HG03159 (cell line): ENCODE results near the gene VWA5B1.

Experiments used
- ATAC-seq: cut with Tn5 transposase; IDR thresholded peaks from one replicate; pipeline ENCODE4 v1.9.1; 2021; ENCODE audit warnings: mild to moderate bottlenecking, moderate library complexity; ENCODE audit not compliant: unreplicated experiment

VWA5B1 gene

DNA sequence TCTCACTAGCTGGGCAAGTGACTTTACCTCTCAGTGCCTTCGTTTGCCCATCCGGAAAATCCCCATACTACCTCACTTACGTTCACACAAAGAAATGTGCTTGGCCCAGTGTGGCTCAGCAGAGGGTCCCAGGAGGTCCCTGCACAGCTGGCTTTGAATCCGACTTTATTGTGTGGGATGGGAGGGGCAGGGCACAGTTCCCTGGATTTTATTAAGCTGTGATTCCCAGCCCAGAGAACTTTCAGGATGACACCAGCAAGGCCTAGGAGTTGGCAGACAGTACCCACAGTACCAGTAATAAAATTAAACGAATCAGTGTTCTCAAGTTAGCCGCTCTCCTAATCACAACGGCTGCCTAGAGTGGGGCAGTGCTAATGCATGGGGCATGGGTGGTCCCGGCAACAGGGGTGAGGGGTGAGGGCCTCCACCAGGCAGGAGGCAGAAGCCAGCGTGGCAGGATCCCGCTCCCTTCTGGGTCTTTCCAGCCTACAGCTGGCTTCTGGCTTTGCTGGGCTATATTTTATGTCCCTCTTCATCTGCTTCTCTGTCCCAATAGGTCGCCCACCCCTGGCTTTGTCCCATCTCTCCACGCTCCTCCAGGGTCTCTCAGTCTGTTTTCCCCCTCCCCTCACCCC is 74.9 kb downstream of the VWA5B1 start:
- no peak for ATAC-seq

DNA sequence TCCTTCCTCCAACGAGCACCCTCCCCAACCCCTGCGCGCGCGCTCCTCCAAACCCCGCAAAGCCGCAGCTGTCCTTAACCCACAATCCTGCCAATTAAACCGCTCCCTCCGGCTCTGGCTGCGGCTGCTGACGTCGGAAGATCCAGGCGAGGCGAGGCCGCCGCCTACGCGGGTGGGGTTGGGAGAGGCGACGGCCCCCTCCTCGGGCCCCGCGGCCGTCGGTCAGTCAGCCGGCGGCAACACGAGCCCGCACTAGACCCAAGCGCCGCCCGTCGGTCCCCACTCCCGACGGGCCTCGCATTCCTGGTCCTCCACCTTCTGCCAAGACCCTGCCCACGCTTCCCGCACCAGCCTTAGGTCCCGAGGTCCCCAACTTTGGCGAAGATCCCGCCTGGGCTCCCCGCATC is 75.4 kb downstream of the VWA5B1 start:
- no peak for ATAC-seq

DNA sequence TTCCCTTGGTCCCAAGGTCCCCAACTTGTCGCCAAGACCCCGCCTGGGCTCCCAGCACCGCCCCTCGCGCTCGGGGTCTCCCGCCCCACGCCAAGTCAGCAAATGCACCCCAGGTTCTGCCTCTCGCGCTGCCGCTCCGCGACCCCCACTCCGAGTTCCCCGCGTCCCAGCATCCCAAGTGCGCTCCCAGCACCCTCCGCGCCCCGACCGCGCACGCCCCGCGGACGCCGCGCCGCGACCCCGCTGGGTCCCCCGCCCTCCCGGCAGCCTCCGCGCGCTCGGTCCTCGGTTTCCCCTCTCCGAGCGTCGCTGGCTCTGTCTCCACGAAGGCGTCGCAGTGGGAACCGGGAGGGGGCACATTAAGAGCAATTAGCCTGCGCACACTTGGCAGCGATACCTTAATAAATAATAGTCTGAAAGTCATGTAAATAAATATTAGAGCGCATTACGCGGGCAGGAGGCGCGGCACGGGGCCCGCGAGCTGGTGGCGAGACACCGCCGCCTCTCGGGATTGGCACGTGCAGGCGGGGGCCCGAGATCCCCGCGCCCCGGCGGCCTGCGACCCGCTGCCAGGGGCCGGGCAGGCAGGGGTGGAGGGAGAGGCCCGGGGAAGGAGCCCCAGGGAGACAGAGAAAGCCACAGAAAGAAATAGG is 75.9 kb downstream of the VWA5B1 start:
- ATAC-seq = no peak

DNA sequence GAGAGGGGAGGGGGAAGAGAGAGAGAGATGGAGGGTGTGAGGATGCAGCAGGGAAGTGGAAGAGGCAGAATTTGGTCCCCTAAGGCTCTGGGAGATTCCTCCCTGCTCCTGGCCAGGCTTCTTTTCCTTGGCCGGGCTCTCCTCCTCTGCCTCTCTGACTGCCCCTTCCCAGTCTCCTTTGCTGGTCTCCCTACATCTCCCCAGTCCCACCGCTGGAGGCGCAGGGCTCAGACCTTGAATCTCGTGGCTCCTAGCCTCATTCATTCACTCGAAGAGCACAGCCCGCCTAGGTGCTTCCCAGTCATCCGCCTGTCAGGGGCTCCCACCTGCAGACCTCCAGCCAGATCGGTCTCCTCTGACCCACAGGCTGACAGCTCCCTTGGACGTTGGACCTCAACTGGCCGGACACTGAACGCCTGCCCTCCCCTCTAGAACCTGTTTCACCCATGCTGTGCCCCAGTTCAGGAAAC is 76.5 kb downstream of the VWA5B1 start:
- ATAC-seq = no peak

DNA sequence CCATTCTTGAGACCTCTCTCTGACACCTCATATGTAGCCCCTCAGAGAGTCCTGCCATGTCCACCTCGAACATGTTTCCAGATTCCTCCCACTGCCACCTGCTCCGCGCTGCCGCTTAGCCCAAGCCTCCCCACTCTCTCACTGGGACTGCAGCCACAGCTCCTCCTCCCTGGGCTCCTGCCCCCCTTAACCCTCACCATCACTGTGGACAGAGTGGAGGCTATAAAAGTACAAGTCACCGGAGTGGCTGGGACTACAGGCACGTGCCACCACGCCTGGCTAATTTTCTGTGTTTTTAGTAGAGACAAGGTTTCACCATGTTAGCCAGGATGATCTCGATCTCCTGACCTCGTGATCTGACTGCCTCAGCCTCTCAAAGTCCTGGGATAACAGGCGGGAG is 77.0 kb downstream of the VWA5B1 start:
- no peak for ATAC-seq

DNA sequence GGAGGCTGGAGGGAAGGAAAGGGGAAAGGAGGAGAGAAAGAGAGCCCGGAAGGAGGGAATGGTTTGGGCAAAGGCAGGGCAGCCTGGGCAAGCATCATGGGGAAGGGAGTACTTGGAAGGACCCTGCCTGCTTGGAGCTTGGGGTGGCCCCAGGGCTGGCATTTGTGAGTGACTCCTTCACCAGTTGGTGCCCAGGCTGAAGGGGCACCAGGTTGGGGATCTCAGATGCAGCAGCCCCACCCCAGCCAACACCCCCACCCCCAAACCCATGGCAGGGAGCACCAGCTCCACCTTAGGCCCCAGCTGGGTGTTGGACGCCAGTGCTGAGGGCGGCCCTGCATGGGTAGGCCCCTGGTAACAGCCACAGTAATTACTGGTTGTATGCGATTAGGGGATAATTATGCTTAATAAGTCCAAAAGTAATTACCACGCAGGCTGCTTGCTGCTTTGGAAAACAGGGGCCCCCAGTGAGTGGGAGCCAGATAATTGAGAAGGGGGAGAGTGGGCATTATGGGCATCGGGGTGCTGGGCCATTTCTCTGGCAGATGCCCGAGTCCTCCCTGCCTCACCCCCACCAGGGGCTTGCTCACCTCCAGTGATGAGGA is 78.3 kb downstream of the VWA5B1 start:
- no peak for ATAC-seq

DNA sequence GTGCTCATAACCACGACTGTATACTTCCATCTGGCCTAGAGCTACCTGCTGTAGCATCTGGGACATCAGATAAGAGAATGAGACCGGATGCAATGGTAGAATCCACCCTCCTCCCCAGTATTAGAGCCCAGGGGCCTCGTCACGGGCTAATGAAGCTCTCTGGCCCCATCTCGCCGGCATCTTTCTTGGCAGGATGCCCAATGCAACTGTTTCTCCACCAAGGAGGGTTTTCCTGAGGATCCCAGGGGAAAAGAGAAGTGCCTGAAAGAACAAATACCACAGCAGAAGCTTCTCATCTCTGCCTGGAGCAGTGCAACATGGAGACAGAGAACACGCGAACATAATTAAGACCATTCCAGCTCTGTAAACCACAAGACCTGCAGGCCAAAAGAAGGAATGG is 80.0 kb downstream of the VWA5B1 start:
- no peak for ATAC-seq

DNA sequence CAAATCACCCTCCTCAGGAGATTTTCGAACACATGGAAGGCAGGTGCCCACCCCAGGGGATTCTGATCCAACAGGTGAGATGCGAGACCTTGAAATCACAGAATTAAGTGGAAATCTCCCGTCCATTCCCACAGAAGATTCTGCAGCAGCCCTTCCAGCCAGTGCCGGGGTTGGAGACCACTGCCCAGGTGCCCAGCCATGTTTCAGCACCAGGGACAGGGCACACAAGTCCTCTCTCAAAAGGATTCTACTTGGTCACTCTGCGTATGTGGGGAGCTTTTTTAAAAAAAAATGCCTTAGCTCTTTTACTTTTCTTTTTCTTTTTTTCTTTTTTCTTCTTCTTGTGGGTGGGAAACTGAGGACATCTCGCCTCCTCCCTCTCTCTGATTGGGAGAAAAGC is 80.7 kb downstream of the VWA5B1 start:
- ATAC-seq = no peak

DNA sequence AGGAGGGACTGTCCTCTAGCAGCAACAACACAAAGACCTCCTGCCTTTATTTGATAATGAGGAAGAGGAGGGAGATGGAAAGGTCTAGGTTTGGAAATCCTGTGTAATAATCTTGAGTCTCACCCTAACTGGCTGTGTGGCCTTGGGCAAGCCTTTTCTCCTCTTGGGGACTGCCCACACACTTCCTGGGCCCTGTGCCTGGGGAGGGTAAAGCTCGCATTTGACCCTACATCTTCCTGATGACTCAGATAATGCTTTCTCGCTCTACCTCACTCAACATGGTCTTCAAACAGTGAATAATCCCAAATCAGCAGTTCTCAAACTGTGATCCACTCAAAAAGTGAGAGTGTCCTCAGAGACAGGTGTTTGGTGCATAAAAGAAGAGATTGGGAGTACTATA is 81.2 kb downstream of the VWA5B1 start:
- no peak for ATAC-seq

DNA sequence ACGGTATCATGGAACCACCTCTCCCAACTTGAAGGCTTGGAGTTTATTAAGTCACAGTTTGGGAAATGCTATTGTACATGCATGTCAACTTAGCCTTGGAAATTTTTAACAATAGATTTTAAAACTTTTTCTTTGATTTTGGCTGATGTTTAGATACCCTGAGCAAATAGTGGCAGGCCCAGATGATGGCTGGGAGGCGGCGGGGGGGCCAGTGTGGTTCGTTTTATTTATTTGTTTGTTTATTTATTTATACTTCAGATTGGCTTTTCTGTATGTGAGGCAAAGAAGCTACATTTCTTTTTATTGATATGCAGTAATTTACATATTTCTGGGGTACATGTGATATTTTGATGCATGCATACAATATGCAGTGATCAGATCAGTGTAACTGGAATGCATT is 82.0 kb downstream of the VWA5B1 start:
- ATAC-seq = no peak

DNA sequence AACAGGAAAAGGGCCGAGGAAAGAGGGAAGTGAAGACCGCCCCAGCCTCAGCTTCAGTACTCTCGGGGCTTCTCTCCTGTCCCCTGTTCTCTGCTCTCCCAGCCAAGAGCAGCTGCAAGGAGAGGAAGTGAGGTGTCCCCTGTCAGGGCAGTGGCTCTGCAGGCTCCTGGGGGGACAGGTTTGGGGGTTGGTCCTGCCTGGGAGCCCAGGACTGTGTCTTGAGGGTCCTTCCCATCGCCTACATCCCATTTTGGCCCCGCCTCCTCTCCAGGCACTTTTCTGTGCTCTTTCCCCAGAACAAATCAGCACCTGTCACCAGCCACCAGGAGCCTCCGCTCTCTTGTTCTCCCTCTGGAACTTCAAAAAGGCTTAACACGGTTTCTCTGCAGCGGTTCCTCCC is 82.6 kb downstream of the VWA5B1 start:
- no peak for ATAC-seq

DNA sequence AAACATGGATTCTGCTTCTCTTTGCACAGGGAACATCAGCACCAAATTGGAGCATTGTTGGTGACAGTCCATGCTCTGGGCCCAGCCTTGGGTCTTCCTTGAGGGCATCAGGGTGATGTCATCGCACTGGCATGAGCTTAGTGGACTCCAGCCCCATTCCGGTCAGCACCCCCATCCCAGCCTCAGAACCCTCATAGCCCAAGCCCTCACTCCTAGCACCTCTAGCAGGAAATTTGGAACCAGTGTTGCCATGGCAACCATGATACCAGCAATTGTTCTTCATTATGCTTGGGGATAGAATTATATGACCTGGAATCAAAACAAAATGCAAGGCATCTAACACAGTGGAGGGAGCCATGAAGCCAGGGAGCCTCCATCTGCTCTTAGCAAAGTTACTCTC is 83.1 kb downstream of the VWA5B1 start:
- no peak for ATAC-seq

DNA sequence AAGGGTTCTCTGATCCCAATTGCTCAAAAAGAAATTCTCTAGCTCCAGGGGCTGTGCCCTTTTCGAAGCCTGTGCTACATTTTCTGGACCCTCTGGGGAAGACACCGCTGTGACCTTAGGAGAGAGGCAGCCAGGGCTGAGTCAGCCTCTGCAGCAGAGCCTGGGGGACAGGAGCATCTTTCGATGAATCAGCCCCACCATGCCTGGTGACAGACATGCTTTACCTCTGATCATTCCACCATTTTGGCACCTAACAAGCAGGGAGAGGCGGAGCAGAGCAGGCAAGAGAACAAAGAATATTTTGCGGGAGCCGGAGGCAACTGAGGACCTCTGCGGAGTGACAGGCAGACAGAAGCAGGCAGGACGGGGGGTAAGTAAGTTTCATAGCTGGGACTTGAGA is 84.9 kb downstream of the VWA5B1 start:
- no peak for ATAC-seq

DNA sequence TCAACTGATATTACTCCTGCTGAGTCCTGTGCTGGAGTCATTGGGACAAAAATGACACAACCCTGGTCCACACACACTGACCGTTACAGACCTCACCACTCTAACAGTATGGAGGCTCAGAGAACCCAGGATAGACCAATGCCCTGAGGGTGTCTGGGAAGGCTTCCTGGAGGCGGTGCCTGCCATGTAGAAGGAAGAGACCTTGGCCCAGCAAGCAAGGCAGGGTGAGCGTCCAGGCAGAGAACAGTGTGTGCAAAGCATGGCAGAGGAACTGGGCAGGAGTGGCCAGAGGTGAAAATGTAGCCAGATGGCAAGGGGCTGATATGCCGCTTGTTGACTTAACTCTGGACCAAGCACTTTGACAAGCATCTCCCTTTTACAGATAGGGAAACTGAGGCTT is 85.5 kb downstream of the VWA5B1 start:
- ATAC-seq = no peak

DNA sequence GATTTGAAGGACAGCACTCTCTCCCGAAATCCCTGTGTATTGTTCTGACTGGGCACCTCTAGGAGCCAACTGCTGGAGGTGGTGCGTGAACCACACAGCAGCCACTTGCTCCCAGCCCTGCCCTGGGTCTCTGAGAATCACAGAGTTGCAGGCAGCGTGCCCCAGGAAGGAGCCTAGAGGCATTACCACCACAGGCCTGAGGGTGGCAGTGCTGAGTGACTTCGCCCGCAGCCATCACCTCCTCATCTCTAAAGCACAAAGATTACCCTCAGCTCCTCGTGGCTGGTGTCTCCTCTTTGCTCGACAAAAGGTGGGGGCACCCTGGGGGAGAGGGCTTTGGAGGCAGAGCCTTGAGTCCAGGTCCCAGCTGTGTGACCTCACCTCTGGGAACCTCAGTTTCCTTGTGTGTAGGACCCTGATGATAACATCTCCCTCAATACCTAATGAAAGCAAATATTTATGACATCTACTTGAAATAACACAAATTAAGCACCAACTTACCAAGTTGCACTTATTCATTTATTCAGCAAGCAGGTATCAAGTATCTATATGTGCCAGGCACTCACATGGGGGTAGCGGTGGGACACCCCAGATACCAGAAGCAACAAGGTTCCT is 86.3 kb downstream of the VWA5B1 start:
- ATAC-seq = no peak

DNA sequence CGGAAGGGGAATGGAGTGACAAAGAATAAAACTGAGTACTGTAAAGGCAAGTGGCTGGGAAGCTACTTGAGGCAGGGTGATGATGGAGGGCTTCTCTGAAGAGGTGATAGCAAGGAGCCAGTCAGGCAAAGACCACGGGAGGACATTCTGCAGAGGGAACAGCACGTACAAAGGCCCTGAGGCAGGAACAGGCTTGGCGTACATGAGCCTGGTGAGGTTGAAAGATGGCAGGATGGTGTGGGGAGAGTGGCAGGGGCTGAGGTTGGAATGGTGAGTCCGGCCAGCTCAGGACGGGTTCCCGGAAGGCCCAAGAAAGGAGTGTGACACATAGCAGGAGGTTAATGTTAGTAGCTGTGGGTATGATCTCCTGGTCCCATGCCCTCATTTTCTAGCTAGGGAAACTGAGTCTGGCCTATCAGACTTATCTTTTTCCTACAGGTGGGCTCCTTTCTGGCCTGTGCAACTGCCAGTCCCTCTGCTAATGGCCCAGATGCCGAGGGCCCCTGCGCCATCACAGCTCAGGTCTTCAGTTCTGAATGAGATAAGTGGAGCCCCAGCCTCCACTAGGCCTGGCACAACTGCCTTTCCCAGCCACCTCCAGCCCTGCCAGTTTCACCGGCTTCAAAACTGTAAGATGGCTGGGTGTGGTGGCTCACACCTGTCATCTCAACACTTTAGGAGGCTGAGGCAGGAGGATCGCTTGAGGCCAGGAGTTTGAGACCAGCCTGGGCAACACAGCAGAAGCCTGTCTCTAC is 87.0 kb downstream of the VWA5B1 start:
- ATAC-seq = no peak

DNA sequence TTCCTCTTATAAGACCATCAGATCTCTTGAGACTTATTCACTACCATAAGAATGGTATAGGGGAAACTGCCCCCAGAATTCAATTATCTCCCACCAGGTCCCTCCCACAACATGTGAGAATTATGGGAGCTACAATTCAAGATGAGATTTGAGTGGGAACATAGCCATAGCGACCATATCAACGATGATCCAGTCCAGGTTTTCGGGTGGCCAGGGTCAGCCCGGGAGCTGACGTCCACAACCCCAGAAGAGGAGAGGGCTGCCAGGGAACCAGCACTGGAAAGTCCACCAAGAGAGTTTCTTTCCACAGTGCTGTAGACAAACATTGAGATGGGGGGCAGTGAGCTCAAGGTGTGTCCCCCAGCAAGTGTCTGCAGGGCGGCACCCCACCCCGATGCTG is 88.4 kb downstream of the VWA5B1 start:
- no peak for ATAC-seq

DNA sequence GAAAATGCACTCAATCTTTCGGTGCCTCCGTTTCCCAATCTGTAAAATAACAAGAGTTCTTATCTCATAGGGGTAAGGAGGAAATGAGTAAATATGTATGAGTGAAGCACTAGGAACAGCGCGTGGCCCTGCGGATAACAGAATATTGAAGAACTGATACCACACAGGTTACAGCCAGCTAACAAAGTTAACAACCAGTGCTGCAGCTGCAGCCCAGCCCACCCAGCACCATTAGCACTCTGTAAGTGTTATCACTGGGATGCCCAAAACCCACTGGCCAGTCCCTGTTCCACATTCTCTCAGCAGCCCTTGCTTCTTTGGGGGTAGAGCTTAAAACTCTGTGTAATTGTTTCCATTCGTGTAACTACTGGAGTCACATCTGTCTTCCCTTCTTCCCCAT is 89.5 kb downstream of the VWA5B1 start:
- no peak for ATAC-seq

DNA sequence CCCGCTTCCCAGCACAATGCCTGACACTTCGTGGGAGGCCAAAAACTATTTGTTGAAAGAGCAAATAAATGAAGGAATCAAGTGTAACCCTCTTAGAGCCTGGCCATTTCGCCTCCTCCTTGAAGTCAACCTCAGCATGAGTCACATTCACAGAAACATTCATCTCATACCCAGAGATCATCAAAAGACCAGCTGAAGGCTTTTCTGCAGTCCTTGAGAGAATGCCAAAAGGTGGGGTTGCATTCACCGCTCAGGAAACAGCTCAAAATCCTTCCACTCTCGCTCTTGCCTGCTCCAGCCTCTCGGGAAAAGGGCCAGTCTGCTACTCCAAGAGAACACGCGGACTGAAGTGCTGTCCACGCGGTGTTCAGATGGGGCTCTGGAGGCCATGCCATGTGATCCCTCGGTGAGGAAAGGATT is 90.0 kb downstream of the VWA5B1 start:
- ATAC-seq = no peak

DNA sequence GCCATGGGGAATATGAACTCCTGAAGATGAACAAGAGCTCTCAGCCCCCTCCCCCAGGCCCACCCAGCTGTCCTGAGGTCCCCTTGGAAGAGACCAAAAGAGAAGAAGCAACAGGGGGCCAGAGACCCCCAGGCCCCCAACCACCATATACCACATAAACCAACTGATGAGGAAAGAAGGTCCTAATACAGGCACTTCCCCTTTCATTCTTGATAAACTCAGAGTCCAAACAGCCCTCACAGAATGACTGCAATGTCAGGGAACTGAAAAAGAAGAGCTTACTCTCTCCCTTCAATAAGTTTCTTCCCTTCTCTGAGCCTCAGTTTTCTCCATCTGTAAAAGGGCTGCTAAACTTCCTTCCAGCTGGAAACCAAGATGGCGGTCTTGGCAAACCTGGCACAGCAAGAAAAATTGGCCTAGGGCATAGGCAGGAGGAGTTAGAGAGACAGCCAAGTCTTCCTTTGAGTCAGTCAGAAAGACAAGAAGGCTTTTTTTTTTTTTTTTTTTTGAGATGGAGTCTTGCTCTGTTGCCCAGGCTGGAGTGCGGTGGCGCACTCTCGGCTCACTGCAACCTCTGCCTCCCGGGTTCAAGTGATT is 90.5 kb downstream of the VWA5B1 start:
- no peak for ATAC-seq

DNA sequence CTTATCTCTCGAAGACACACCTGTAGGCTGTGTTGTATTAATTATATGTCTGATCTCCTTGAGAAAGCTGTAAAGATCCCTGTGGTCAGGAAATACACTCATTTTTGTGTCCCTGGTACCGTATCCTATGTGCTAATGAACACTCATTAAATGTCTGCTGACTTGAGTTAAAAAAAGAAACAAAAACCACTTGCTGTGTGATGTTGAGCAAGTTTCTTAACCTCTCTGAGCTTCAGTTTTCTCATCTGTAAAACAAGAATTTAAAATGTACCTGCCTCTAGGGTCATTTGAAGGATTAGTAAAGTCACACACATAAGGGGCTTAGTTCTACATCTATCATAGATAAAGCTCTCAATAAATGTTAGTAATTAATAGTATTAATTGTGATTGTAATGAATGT is 91.3 kb downstream of the VWA5B1 start:
- ATAC-seq = no peak
